GM23248 (cell line): ENCODE measurements around the gene PLSCR1. TPM values are rescaled to one million over a fixed set of nuclear protein-coding genes. Genes with fewer than 3 reads are reported as not detected.

Experiments
- DNase-seq: peaks from one replicate; pipeline ENCODE4 v3.0.0-alpha.2; 2015
- H2AFZ ChIP-seq: fragments of 200-600 bp; sonication (generic); 2 replicates; pipeline ENCODE4 v1.6.1; 2016; ENCODE audit warnings: antibody characterized with exemption
- H3F3A ChIP-seq: fragments of 200-600 bp; sonication (generic); 2 replicates; pipeline ENCODE4 v1.6.1; 2016; ENCODE audit warnings: mild to moderate bottlenecking, antibody characterized with exemption, mixed run types; ENCODE audit not compliant: insufficient read depth
- H3K27ac ChIP-seq: fragments of 200-600 bp; sonication (generic); 2 replicates; pipeline ENCODE4 v1.5.1; 2016; ENCODE audit warnings: mild to moderate bottlenecking
- H3K27me3 ChIP-seq: fragments of 200-600 bp; sonication (generic); replicated peaks from 2 replicates; pipeline ENCODE4 v1.6.1; 2016; ENCODE audit warnings: mild to moderate bottlenecking; ENCODE audit not compliant: insufficient read depth
- H3K36me3 ChIP-seq: fragments of 200-600 bp; sonication (generic); 2 replicates; pipeline ENCODE4 v1.6.1; 2016; ENCODE audit warnings: low read depth, mild to moderate bottlenecking
- H3K4me1 ChIP-seq: fragments of 200-600 bp; sonication (generic); 2 replicates; pipeline ENCODE4 v1.6.1; 2016; ENCODE audit warnings: mild to moderate bottlenecking; ENCODE audit not compliant: insufficient read depth
- H3K4me2 ChIP-seq: fragments of 200-600 bp; sonication (generic); one replicate; pipeline ENCODE4 v1.6.1; 2016; ENCODE audit warnings: mild to moderate bottlenecking; ENCODE audit not compliant: unreplicated experiment
- H3K4me3 ChIP-seq: fragments of 200-600 bp; sonication (generic); 2 replicates; pipeline ENCODE4 v1.5.1; 2016; ENCODE audit warnings: mild to moderate bottlenecking
- H3K79me2 ChIP-seq: fragments of 200-600 bp; sonication (generic); 2 replicates; pipeline ENCODE4 v1.6.1; 2016; ENCODE audit warnings: mild to moderate bottlenecking; ENCODE audit not compliant: insufficient read depth
- H3K9ac ChIP-seq: fragments of 200-600 bp; sonication (generic); 2 replicates; pipeline ENCODE4 v1.6.1; 2016; ENCODE audit warnings: mild to moderate bottlenecking
- H3K9me2 ChIP-seq: fragments of 200-600 bp; sonication (generic); 2 replicates; pipeline ENCODE4 v1.6.1; 2016; ENCODE audit warnings: mixed run types, mild to moderate bottlenecking, moderate library complexity; ENCODE audit not compliant: insufficient read depth
- H3K9me3 ChIP-seq: fragments of 200-600 bp; sonication (generic); one replicate; pipeline ENCODE4 v1.6.1; 2017; ENCODE audit warnings: low read depth
- H4K20me1 ChIP-seq: fragments of 200-600 bp; sonication (generic); 2 replicates; pipeline ENCODE4 v1.6.0; 2016; ENCODE audit not compliant: insufficient read depth
- EZH2 ChIP-seq: fragments of 200-600 bp; sonication (generic); IDR thresholded peaks from 2 replicates; pipeline ENCODE4 v1.6.1; 2018; ENCODE audit warnings: antibody characterized with exemption, mild to moderate bottlenecking; ENCODE audit not compliant: insufficient read depth, poor library complexity, severe bottlenecking
- EZH2phosphoT487 ChIP-seq: fragments of 200-600 bp; sonication (generic); IDR thresholded peaks from 2 replicates; pipeline ENCODE4 v1.6.1; 2018; ENCODE audit warnings: antibody characterized with exemption, moderate library complexity, mild to moderate bottlenecking, low read depth; ENCODE audit not compliant: insufficient read depth
- WGBS, 2 experiments: methylation state at CpG; one replicate each; pipeline ENCODE4 v1.1.6; 2015 to 2017; ENCODE audit warnings: low lambda C conversion rate in 2 of 2, low coverage in 1 of 2; ENCODE audit errors: missing lambda C conversion rate in 2 of 2; 5-methylcytosine and 5-hydroxymethylcytosine counted together
- in situ Hi-C: fragments of 300-500 bp; cut with MboI; formaldehyde crosslinking; loops from 2 replicates; pipeline ENCODE4 v1.15.0; 2020
- polyA plus RNA-seq: library from polyadenylated mRNA; unstranded; fragments of >200 nt; fragmentation: Nextera tagmentation; extraction: Ambion mirVana; gene quantifications from 2 replicates; pipeline ENCODE4 v1.2.1, GENCODE V29; 2016
- total RNA-seq: library from RNA; depleted of rRNA; stranded (reverse); fragments of >200 nt; shearing (Covaris generic); gene quantifications from 2 replicates; pipeline ENCODE4 v1.2.3, GENCODE V29; 2014

Gene PLSCR1
- total and polyA plus RNA-seq, 2 experiments from 2014 or later, result 23.7 to 28.7 TPM

DNA sequence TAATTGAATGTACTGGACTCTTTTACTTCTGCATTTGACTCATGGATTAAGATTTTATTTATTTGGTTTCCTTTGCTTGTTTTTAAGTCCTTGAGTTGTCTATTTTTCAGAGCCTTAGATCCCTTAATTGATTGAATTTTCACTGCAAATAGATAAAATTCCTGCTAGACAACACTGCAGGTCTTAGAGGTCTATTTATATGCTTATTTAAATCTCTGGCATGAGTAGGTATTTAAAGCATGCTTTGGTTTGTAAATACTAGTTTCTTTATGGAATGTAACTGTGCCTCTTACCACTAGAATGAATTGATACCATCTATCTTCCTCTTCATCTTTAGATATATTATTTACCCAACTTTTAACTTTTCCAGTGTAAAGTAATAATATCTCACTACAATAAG lies 40.7 kb upstream of the PLSCR1 start:
- Histone ChIP-seq H3K9me3 (no peaks in the 10 kb centered on the region), H2AFZ (no peak overlapping the region), H3K9ac (no peak overlapping the region), H3K79me2 (no peaks in the 10 kb centered on the region), H3K4me1 (peaks cover under 1% of the 10 kb centered on the region; the same call in 1 of the 2 replicates), H3K27ac (no peak overlapping the region), H3K4me2 (no peak overlapping the region), H3K4me3 (no peak overlapping the region), H4K20me1 (no peaks in the 10 kb centered on the region), H3K9me2 (no peaks in the 10 kb centered on the region), H3K27me3 (no peaks in the 10 kb centered on the region), H3F3A (no peaks in the 10 kb centered on the region), H3K36me3 (no peaks in the 10 kb centered on the region)
- TF ChIP-seq EZH2phosphoT487 (no peak), EZH2 (no peak)
- in situ Hi-C loops, result no loop called here
- DNase-seq, result no peak

GRCh38 chr3:146581951-146582467 lies 37.6 kb upstream of the PLSCR1 start:
- Histone ChIP-seq H3K4me1 (no peaks in the 10 kb centered on the region), H3K9ac (no peak overlapping the region), H3K79me2 (no peaks in the 10 kb centered on the region), H3K27me3 (no peaks in the 10 kb centered on the region), H3K4me3 (no peak overlapping the region), H3K27ac (no peak overlapping the region), H3K36me3 (no peaks in the 10 kb centered on the region), H4K20me1 (no peaks in the 10 kb centered on the region), H3K9me3 (no peaks in the 10 kb centered on the region), H3K4me2 (no peak overlapping the region), H3F3A (no peaks in the 10 kb centered on the region), H3K9me2 (no peaks in the 10 kb centered on the region), H2AFZ (peak overlapping the region; percentile 29; the same call in 1 of the 2 replicates)
- DNase-seq, result peak; percentile 6
- TF ChIP-seq EZH2phosphoT487, result no peak
- TF ChIP-seq EZH2, result no peak
- in situ Hi-C loops, result no loop called here

DNA sequence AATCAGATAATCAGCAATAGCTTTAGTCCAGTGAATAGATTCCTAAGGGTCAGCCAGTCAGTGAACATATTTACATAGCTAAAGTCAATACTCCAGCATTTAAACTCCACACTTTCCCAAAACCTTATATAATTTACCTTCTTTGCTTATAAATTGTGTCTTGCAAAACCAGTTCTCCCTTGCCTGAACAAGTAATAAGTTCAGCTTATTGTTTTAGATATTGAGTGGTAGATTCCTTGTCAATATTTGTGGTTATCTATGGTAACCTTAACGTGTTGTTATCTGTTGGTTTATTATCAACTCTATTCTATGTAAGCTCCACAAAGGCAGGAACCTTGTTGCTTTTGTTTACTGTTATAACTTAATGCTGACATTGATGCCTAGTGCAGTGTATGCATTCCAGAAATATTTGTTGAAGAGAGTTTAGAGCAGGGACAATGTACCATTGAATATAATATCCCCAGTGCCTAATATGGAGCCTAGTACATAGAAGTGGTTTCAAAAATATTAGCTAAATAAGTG lies 36.7 kb upstream of the PLSCR1 start:
- no peaks in the 10 kb centered on the region for H3K9me3 ChIP-seq
- no peaks in the 10 kb centered on the region for H3F3A ChIP-seq
- no peaks in the 10 kb centered on the region for H4K20me1 ChIP-seq
- no peak overlapping the region for H2AFZ ChIP-seq
- H3K4me1 ChIP-seq, result no peaks in the 10 kb centered on the region
- no peak for DNase-seq
- no peak overlapping the region for H3K4me2 ChIP-seq
- 52 to 57% methylated on average over 1 of the region's 1 CpG for WGBS, 2 experiments
- H3K36me3 ChIP-seq, result no peaks in the 10 kb centered on the region
- TF ChIP-seq EZH2phosphoT487, result no peak
- no peak for TF ChIP-seq EZH2
- H3K4me3 ChIP-seq, result no peak overlapping the region
- H3K27ac ChIP-seq, result no peak overlapping the region
- H3K79me2 ChIP-seq, result no peaks in the 10 kb centered on the region
- no peaks in the 10 kb centered on the region for H3K27me3 ChIP-seq
- no peak overlapping the region for H3K9ac ChIP-seq
- H3K9me2 ChIP-seq, result no peaks in the 10 kb centered on the region
- in situ Hi-C loops, result no loop called here

GRCh38 chr3:146577662-146578061 lies 33.3 kb upstream of the PLSCR1 start:
- Histone ChIP-seq H3K9me3 (no peaks in the 10 kb centered on the region), H3F3A (no peaks in the 10 kb centered on the region), H3K4me1 (no peaks in the 10 kb centered on the region), H3K4me2 (no peak overlapping the region), H3K9ac (no peak overlapping the region), H3K79me2 (no peaks in the 10 kb centered on the region), H3K27ac (no peak overlapping the region), H4K20me1 (no peaks in the 10 kb centered on the region), H3K4me3 (no peak overlapping the region), H2AFZ (no peak overlapping the region), H3K36me3 (no peaks in the 10 kb centered on the region), H3K27me3 (no peaks in the 10 kb centered on the region), H3K9me2 (no peaks in the 10 kb centered on the region)
- peak; percentile 70 for DNase-seq
- TF ChIP-seq EZH2phosphoT487, result no peak
- TF ChIP-seq EZH2, result no peak
- in situ Hi-C loops, result loop anchor here (10.0 kb wide), 2 partner anchors 243 to 363 kb away; no protein-coding TSS in a partner anchor

DNA sequence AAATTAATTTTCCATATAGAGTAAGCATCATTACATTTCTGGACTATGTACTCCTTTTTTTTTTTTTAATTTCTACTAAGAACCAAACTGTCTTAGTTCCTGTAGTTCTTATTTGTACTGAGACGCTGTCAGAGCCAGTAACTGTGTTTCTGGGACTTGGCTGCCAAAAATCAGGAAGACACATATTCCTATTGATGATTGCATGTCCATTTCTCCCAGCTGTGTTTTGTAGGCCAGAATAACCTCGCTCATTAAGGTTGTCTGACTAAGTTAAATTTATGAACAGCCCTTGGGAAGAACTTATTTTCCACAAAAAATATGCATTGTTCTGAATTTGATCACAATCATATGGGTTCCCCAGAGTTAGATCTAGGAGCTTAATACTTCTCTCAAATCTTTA lies 31.2 kb upstream of the PLSCR1 start:
- in situ Hi-C loops, result loop anchor here (10.0 kb wide), 2 partner anchors 241 to 361 kb away; no protein-coding TSS in a partner anchor
- 71 to 86% methylated on average over 2 of the region's 2 CpGs for WGBS, 2 experiments
- TF ChIP-seq EZH2 (no peak), EZH2phosphoT487 (no peak)

More for the DNA sequence above, 31.2 kb upstream of the PLSCR1 start:
- DNase-seq, result no peak
- Histone ChIP-seq H3K4me2 (no peak overlapping the region), H3K9me2 (no peaks in the 10 kb centered on the region), H3K9me3 (no peaks in the 10 kb centered on the region), H3K79me2 (no peaks in the 10 kb centered on the region), H3K36me3 (no peaks in the 10 kb centered on the region), H2AFZ (no peak overlapping the region), H3K4me3 (no peak overlapping the region), H4K20me1 (no peaks in the 10 kb centered on the region), H3F3A (no peaks in the 10 kb centered on the region), H3K27ac (no peak overlapping the region), H3K27me3 (no peaks in the 10 kb centered on the region), H3K9ac (no peak overlapping the region), H3K4me1 (no peaks in the 10 kb centered on the region)
